Measurements from ENCODE around the gene MAJIN.
"Not testable (repeated sequence)": the region's sequence is repeated elsewhere in the genome, so short reads cannot be mapped to it uniquely, and the experiment has no call there.

Gene MAJIN

GRCh38 chr11:65014726-65015227, 42.9 kb upstream of the MAJIN start:
- peak overlapping the region; percentile 87 for H3K4me3 ChIP-seq (ENCODE audit: low read depth, low read length)
- TF ChIP-seq CTCF (IDR thresholded peaks at IDR 0.05; ENCODE audit: borderline replicate concordance, insufficient read depth, low read depth, low read length): no peak

- TF ChIP-seq CTCF (IDR thresholded peaks at IDR 0.05; ENCODE audit: borderline replicate concordance, insufficient read depth, low read depth, low read length): peak; percentile 92
- H3K4me3 ChIP-seq (ENCODE audit: low read depth, low read length): peak within 1 kb of the TSS; percentile 87
Measured at GRCh38 chr11:65013888-65014725, 42.2 kb upstream of the MAJIN start, which contains the start of gene ARL2. Gene ARL2 (plus strand): TSS chr11:65014160. CDS start chr11:65014208, 48 bp downstream.

- TF ChIP-seq CTCF (IDR thresholded peaks at IDR 0.05; ENCODE audit: borderline replicate concordance, insufficient read depth, low read depth, low read length): peak; percentile 79
- peak overlapping the region; percentile 87 for H3K4me3 ChIP-seq (ENCODE audit: low read depth, low read length)
Measured at GRCh38 chr11:65013130-65013887, 41.4 kb upstream of the MAJIN start.

- TF ChIP-seq CTCF (IDR thresholded peaks at IDR 0.05; ENCODE audit: borderline replicate concordance, insufficient read depth, low read depth, low read length): no peak
- no peak overlapping the region for H3K4me3 ChIP-seq (ENCODE audit: low read depth, low read length)
Measured at GRCh38 chr11:65008873-65009272, 37.0 kb upstream of the MAJIN start.

- TF ChIP-seq CTCF (IDR thresholded peaks at IDR 0.05; ENCODE audit: borderline replicate concordance, insufficient read depth, low read depth, low read length): no peak
- no peak overlapping the region for H3K4me3 ChIP-seq (ENCODE audit: low read depth, low read length)
Measured at GRCh38 chr11:65008016-65008415, 36.1 kb upstream of the MAJIN start.

GRCh38 chr11:65003968-65004367, 32.1 kb upstream of the MAJIN start:
- H3K4me3 ChIP-seq (ENCODE audit: low read depth, low read length): not testable (repeated sequence)

GRCh38 chr11:65003282-65003681, 31.4 kb upstream of the MAJIN start:
- H3K4me3 ChIP-seq (ENCODE audit: low read depth, low read length): no peak overlapping the region
- TF ChIP-seq CTCF (IDR thresholded peaks at IDR 0.05; ENCODE audit: borderline replicate concordance, insufficient read depth, low read depth, low read length): no peak
